Epithelial cell of esophagus (primary cell): ENCODE measurements around the gene AVEN.
"Not testable (repeated sequence)": the region's sequence is repeated elsewhere in the genome, so short reads cannot be mapped to it uniquely, and the experiment has no call there.

Experiments
- DNase-seq: peaks from one replicate; pipeline ENCODE4 v3.0.0; 2010; ENCODE audit warnings: low read depth
- H3K4me3 ChIP-seq: 2 replicates; pipeline ENCODE4 v1.5.1; 2011; ENCODE audit warnings: mild to moderate bottlenecking, low read length, control low read depth
- CTCF ChIP-seq: IDR thresholded peaks from 2 replicates; pipeline ENCODE4 v1.5.1; 2011; ENCODE audit warnings: low read depth, mild to moderate bottlenecking, low read length, control low read depth, inconsistent platforms; ENCODE audit not compliant: insufficient read depth; ENCODE audit errors: missing control alignments

AVEN gene

DNA sequence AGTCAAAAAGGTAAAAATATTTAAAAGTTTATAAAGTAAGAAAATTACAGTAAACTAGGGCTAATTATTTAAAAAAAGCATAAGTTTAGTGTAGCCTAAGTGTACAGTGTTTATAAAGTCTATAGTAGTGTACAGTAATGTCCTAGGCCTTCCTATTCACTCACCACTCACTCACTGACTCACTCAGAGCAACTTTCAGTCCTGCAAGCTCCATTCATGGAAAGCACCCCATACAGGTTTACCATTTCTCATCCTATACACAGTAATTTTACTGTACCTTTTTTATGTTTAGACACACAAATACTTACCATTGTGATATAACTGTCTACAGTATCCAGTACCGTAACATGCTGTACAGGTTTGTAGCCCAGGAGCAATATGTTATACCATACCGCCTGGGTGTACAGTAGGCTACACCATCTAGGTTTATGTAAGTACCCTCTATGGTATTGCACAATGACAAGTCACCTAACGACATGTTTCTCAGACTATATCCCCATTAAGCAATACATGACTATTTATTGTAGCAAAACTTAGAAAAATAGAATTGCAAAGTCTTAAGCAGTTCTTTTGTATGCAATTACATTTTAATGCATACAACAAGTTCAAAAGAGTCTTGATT, 19.5 kb downstream of the AVEN start:
- no peak for TF ChIP-seq CTCF
- H3K4me3 ChIP-seq: no peak overlapping the region
- peak; percentile 45 for DNase-seq

- not testable (repeated sequence) for DNase-seq, H3K4me3 ChIP-seq
These were observed 20.3 kb downstream of the AVEN start for GRCh38 chr15:34018738-34019137.

DNA sequence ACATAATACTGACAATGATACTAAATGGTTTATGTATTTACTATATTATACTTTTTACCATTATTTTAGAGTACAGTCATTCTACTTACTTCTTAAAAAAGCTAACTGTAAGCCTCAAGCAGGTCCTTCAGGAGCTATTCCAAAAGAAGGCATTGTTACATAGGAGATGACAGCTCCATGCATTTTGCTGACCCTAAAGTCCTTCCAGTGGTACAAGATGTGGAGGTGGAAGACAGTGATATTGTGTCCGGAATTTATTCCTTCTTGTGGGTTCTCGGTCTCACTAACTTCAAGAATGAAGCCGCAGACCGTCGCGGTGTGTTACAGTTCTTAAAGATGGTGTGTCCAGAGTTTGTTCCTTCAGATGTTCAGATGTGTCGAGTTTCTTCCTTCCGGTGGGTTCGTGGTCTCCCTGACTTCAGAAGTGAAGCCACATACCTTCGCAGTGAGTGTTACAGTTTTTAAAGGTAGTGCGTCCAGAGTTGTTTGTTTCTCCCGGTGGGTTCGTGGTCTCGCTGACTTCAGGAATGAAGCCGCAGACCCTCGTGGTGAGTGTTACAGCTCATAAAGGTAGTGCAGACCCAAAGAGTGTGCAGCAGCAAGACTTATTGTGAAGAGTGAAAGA, 20.9 kb downstream of the AVEN start:
- H3K4me3 ChIP-seq: no peak overlapping the region
- TF ChIP-seq CTCF: no peak
- no peak for DNase-seq

GRCh38 chr15:34014556-34014955, 24.4 kb downstream of the AVEN start:
- DNase-seq: no peak
- H3K4me3 ChIP-seq: no peak overlapping the region
- TF ChIP-seq CTCF: no peak

DNA sequence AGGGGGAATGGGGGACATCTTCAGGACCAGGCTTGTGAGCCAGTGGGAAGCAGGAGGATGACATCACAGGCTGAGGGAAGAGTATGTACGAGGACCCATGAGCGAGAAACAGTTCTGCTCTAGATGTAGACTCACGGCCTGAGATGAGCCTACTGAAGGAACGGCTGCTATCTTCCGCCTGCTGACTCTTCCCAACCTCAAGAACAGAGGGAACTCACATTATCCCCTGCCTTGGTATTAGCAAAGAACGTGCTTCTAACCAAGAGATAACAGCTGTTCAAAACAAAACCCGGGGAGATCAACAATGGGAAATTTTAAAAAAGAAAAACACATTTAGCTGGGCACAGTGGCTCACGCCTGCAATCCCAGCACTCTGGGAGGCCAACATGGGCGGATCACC, 25.3 kb downstream of the AVEN start:
- no peak for DNase-seq
- TF ChIP-seq CTCF: no peak
- no peak overlapping the region for H3K4me3 ChIP-seq

GRCh38 chr15:34012461-34013028, 26.5 kb downstream of the AVEN start:
- DNase-seq: no peak
- no peak for TF ChIP-seq CTCF
- no peak overlapping the region for H3K4me3 ChIP-seq

GRCh38 chr15:34011481-34011880, 27.5 kb downstream of the AVEN start:
- DNase-seq: no peak
- H3K4me3 ChIP-seq: no peak overlapping the region
- TF ChIP-seq CTCF: no peak
